B cell (primary cell): Measurements from ENCODE around the gene PCDHGB2.

ENCODE experiments used
- EZH2 ChIP-seq: IDR thresholded peaks from 2 replicates; pipeline ENCODE4 v1.6.1; 2012; ENCODE audit warnings: borderline replicate concordance, low read depth, mild to moderate bottlenecking, moderate library complexity, low read length; ENCODE audit not compliant: insufficient read depth, poor library complexity, severe bottlenecking
- TF ChIP-seq, protein P1 (sequence below): fragments of 200-600 bp; IDR thresholded peaks from one replicate; pipeline ENCODE4 v1.8.0; 2022; ENCODE audit warnings: antibody characterized with exemption, mild to moderate bottlenecking

DNA sequence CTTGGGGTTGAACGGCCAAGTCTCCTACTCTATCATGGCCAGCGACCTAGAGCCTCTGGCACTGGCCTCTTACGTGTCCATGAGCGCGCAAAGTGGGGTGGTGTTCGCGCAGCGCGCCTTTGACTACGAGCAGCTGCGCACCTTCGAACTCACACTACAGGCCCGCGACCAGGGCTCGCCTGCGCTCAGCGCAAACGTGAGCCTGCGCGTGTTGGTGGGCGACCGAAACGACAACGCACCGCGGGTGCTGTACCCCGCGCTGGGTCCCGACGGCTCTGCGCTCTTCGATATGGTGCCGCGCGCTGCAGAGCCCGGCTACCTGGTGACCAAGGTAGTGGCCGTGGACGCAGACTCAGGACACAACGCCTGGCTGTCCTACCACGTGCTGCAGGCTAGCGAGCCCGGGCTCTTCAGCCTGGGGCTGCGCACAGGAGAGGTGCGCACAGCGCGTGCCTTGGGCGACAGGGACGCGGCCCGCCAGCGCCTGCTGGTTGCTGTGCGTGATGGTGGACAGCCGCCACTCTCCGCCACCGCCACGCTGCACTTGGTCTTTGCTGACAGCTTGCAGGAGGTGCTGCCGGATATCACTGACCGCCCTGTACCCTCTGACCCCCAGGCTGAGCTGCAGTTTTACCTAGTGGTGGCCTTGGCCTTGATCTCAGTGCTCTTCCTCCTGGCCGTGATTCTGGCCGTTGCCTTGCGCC, 39.9 kb downstream of the PCDHGB2 start:
- no peak for TF ChIP-seq EZH2
- TF ChIP-seq, protein P1, sequence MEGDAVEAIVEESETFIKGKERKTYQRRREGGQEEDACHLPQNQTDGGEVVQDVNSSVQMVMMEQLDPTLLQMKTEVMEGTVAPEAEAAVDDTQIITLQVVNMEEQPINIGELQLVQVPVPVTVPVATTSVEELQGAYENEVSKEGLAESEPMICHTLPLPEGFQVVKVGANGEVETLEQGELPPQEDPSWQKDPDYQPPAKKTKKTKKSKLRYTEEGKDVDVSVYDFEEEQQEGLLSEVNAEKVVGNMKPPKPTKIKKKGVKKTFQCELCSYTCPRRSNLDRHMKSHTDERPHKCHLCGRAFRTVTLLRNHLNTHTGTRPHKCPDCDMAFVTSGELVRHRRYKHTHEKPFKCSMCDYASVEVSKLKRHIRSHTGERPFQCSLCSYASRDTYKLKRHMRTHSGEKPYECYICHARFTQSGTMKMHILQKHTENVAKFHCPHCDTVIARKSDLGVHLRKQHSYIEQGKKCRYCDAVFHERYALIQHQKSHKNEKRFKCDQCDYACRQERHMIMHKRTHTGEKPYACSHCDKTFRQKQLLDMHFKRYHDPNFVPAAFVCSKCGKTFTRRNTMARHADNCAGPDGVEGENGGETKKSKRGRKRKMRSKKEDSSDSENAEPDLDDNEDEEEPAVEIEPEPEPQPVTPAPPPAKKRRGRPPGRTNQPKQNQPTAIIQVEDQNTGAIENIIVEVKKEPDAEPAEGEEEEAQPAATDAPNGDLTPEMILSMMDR: no peak
